AG20443 (cell line): Measurements from ENCODE around the gene QSOX2.

Experiments
- DNase-seq: peaks from one replicate; pipeline ENCODE4 v3.0.0; 2012; ENCODE audit warnings: low spot score, mixed read lengths

Gene QSOX2

GRCh38 chr9:136172412-136173079, 73.1 kb downstream of the QSOX2 start:
- no peak for DNase-seq

GRCh38 chr9:136171801-136172411, 73.7 kb downstream of the QSOX2 start:
- no peak for DNase-seq

GRCh38 chr9:136171009-136171800, 74.4 kb downstream of the QSOX2 start:
- no peak for DNase-seq

GRCh38 chr9:136170006-136170901, 75.4 kb downstream of the QSOX2 start:
- peak; percentile 81 for DNase-seq

GRCh38 chr9:136169495-136169894, 76.1 kb downstream of the QSOX2 start:
- DNase-seq = no peak

- DNase-seq = no peak
These were observed 82.3 kb downstream of the QSOX2 start for GRCh38 chr9:136163248-136163850.

- no peak for DNase-seq
These were observed 84.5 kb downstream of the QSOX2 start for GRCh38 chr9:136160995-136161610.

- no peak for DNase-seq
These were observed 85.2 kb downstream of the QSOX2 start for GRCh38 chr9:136160381-136160841.

- DNase-seq = no peak
These were observed 85.8 kb downstream of the QSOX2 start for GRCh38 chr9:136159851-136160250.

GRCh38 chr9:136157477-136158265, 87.9 kb downstream of the QSOX2 start:
- no peak for DNase-seq
